T1000 (cell line): ENCODE measurements around the gene CENPQ.

Experiments used
- DNase-seq: peaks from one replicate; lab custom pipeline; 2025; ENCODE audit warnings: mixed read lengths; lab: John Stamatoyannopoulos, UW

Gene CENPQ

GRCh38 chr6:49541210-49541724, 78.1 kb downstream of the CENPQ start:
- peak; percentile 25 for DNase-seq

GRCh38 chr6:49541936-49542335, 78.8 kb downstream of the CENPQ start:
- no peak for DNase-seq
